NCI-H1930 (cell line): ENCODE measurements around the gene CUL9.

ENCODE experiments used
- DNase-seq, 2 experiments: peaks; one replicate each; lab custom pipeline; 2025; lab: John Stamatoyannopoulos, UW

Gene CUL9

DNA sequence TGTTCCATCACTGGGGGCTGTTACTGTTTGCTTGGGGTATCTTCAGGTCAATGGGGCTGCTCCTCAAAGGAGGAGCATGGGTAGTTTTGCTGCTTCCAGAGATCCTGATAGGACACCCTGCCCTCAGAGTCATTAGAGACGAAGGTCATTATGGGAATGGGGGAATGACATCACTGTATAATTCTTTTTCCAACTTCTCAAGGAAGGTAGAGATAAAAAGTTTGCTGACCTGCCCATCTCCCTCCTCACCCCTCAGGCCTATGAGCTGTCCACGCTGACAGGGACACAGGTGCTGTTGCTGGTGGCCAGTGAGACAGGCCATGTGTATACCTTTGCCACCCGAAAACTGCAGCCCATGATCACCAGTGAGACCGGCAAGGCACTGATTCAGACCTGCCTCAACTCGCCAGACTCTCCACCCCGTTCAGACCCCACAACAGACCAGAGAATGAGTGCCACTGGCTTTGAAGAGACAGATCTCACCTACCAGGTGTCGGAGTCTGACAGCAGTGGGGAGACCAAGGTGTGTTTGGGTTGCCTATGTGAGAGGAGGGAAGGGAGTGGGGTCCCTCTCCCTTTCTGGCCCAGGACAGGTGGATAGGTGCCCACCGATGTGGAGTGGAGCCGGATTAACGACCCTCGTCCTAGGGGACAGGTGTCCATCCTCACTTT lies 8.3 kb upstream of the CUL9 start:
- no peak for DNase-seq

DNA sequence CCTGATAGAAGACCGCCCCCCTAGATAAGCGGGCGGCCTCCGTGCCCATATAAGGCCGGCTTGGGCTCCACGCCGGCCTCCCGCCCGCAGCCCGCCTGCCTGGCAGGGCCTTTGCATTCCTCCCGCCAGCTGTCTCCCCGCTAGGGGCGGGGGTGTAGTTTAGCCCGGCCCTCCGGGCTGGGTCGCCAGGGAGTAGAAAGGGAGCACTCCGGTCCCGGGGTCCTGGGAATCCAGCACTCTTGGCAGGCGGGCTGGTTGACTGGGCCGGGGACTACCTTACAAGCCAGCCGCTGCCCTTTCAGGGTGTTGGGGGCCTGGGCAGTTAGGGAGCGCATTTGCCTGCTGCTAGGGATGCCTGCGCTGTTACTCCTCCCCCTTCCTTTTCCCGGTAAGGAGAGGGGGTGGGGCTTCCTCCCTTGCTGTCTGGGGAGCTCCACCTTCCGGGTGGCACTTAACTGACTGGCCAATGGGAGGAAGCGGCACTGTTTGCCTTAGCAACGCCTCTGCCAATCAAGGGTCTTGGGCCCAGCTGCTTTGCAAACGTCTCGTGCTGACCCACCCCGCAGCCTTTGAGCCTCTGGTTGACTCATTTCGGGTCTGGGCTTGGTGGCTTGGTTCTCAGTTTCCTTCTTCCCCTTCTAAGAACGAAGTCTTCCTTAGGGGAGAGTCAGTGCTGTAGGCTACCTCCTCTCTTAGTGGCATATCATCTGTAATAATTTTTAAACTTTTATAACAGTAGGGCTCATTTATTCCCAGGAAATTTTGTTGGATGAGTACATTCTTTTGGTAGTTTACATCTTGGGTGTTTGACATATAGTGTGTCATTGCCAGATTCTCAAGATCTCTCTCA lies 7.5 kb upstream of the CUL9 start:
- peak; percentile 22 to 55 for DNase-seq

DNA sequence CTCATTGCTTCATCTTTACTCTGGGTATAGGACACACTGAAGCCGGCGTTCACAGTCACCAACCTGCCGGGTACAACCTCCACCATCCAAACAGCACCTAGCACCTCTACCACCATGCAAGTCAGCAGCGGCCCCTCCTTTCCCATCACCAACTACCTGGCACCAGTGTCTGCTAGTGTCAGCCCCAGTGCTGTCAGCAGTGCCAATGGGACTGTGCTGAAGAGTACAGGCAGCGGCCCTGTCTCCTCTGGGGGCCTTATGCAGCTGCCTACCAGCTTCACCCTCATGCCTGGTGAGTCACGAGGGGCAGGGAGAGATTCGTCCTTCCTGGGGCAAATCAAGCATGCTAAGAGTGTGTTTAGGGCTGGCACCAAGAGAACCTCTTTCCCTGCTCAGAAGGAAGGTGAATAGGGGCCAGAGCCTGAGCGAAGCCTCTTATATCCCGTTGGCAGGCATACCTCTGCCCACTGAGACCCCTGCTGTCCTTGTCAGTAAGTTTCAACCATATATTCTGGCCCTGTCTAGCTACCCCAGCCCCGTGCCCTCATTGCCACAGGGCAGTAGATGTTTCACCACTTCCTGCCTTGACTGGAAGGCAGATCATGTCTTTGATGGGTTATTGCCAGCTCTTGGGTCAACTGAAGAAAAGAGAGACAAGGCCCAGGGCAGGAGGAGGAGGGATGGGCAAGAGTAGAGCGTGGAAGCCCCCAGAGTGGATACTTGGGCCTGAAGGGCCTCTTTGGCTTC lies 6.1 kb upstream of the CUL9 start:
- DNase-seq = no peak

DNA sequence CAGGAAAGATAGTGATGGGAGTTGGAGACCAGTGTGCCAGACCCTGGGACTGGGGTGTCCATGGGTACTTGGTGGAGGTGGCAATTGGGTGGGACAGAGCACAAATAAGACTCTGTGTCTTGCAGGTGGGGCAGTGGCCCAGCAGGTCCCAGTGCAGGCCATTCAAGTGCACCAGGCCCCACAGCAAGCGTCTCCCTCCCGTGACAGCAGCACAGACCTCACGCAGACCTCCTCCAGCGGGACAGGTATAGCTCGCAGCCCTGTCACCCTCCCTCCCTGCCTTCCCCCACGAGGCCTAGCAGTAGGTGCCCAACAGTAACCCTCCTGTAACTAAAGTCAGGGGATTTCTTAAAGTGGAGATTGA lies 5.6 kb upstream of the CUL9 start:
- no peak for DNase-seq

DNA sequence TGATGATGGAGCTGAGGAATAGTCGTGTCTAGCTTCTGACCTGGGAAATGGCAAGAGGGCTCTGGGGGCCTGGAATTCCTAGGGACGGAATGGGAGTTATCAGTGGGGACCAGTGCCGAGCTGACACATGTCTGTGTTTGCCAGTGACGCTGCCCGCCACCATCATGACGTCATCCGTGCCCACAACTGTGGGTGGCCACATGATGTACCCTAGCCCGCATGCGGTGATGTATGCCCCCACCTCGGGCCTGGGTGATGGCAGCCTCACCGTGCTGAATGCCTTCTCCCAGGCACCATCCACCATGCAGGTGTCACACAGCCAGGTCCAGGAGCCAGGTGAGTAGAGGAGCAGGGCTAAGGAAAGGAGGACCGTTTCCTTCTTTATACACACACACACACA lies 3.8 kb upstream of the CUL9 start:
- no peak for DNase-seq

DNA sequence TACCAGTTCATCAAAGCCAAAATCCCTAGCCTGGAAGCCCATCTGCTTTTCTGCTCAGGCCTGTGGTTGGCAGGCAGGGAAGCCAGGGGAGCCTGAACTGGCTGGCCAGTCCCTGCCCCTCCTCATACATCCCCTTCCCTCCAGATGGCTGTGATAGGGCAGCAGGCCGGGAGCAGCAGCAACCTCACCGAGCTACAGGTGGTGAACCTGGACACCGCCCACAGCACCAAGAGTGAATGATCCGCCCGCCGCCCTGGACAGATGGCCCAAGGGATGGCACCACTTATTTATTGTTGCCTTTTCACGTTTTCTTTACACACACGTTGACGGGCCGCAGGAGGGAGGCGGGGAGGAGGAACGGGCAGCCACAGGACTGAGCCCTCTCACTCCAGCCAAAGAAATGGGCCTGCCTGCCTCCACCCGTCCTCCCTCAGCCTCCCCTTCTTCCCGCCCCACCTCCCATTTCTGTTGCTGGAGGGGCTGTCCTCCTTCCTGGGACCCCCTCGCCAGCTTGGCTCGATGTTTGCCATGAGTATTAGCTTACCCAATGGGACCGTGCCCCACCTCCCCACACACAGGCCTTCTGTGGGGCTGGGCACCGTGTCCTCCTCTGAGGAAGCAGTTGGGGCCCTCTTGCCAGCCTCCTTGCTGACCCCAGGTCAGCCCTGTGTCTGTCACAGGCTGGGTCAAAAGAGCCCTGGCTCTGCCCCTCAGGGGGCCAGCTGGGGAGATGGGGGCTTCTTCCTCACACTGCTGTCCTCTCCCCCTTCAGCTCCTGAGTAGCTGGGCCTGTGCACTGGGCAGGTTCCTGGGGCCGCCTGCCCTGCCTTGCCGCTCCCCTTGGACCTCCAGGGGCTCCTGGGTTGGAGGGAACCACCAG lies 2.8 kb upstream of the CUL9 start:
- DNase-seq = no peak

DNA sequence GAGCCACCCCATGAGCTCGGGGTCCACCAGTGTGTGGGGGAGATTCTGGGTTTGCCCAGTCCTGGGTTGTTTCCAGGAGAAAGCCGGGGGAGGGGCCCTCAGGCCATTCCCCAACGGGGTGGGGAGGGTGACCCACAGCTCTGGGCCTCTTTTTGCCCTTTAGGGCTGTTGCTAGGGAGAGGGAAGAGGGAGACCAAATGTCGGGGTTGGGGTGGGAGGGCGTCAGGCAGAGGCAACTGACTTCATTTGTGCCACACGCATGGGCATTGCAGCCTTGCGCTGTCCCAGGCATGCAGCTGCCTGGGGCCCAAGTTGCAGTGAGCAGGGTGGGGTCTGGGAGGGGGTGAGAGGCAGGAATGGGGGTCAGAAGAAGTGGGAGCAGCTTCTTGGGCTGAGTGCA lies 1.9 kb upstream of the CUL9 start:
- DNase-seq = no peak

DNA sequence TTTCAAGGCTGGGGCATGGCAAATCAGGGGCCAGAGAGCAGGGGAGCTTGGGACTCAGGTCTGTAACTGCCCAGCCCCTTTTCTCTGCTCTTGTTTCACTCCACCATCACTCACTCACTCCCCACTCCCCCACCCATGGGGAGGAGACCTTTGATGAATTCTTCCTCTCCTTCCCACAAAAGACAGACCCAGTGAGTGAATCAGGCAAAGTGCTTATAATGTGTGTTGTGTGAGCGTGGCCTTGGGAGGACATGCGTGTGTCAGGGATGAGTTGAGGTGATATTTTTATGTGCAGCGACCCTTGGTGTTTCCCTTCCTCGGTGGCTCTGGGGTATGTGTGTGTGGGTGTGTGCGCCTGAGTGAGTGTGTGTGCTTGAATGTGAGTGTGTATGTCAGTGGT lies 1.0 kb upstream of the CUL9 start:
- no peak for DNase-seq

DNA sequence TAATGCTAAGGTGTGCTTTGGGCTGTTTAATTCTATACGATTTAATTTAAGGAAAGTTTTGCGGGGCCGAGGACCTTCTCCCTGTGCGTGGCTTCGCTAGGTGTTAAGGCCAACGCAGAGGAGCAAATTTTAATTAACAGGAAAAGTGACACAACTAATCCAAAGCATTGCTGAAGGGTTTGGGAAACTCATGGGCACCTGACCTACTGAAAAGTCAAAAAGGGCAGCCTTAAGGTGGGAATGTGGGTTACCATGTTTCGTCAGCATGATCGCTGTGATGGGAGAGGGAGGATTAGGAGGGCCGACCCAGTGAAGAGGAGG lies 415 bp upstream of the CUL9 start:
- no peak for DNase-seq

DNA sequence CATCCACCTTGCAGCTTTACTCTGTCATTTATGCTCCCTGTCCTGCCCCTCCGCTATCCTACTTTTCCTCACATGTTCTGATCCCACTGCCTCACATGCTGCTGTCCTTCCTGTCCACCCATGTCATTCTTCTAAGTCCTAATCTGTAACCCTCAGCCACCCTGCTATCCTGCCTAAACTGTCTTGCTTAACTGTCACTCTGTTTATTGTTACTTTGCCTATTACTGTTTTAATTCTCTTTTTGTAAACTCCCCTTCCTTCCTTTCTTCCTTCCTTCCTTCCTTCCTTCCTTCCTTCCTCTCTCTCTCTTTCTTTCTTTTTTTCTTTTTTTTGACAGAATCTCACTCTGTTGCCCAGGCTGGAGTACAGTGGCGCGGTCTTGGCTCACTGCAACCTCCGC lies 1.4 kb downstream of the CUL9 start:
- no peak for DNase-seq

DNA sequence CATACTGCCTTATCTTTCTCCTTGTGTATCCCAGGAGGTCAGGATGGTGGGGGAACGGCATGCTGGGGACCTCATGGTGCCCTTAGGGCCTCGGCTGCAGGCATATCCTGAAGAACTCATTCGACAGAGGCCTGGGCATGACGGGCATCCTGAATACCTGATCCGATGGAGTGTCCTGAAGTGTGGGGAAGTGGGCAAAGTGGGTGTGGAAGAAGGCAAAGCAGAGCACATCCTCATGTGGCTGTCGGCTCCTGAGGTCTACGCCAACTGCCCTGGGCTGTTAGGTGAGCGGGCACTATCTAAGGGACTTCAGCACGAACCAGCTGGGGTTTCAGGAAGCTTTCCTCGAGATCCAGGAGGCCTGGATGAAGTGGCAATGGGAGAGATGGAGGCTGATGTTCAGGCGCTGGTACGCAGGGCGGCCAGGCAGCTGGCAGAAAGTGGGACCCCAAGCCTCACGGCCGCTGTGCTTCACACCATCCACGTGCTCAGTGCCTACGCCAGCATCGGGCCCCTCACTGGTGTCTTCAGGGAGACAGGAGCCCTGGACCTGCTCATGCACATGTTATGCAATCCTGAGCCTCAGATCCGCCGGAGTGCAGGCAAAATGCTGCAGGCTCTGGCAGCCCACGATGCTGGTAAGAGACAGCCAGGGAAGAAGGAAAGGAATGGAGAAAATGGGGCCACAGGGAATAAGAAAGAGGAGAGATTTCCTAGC lies 2.4 kb downstream of the CUL9 start:
- DNase-seq = no peak

DNA sequence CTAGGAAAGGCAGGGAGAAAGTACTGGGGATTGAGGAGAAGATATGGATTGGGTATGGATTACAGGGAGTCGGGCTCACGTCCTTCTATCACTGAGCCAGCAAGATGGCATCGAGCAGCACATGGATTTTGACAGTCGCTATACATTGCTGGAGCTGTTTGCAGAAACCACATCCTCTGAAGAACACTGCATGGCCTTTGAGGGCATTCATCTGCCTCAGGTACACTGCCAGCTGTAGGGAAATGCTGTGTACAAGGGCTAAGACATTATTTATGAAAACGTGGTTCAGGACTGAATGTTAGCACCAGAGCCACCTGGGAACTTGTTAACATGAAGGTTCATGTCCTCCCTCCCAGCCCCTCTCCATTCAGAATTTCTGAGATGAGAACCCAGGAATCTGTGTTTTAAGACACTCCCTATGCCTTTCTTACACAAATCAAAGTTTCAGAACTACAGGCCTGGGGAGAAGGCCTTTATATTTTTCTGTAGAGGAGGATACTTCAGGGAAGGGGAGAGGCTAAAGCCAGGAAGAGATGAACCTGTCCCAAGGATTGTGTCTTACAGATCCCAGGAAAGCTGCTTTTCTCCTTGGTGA lies 3.5 kb downstream of the CUL9 start:
- DNase-seq = no peak

DNA sequence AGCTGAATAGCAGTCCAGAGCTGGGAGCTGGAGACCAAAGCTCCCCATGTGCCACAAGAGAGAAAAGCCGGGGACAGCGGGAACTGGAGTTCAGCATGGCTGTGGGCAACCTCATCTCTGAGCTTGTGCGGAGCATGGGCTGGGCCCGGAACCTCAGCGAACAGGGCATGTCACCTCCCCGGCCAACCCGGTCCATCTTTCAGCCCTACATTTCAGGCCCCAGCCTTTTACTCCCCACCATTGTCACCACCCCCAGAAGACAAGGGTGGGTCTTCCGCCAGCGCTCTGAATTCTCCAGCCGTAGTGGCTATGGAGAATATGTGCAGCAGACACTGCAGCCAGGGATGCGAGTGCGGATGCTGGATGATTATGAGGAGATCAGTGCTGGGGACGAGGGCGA lies 4.0 kb downstream of the CUL9 start:
- DNase-seq = no peak

DNA sequence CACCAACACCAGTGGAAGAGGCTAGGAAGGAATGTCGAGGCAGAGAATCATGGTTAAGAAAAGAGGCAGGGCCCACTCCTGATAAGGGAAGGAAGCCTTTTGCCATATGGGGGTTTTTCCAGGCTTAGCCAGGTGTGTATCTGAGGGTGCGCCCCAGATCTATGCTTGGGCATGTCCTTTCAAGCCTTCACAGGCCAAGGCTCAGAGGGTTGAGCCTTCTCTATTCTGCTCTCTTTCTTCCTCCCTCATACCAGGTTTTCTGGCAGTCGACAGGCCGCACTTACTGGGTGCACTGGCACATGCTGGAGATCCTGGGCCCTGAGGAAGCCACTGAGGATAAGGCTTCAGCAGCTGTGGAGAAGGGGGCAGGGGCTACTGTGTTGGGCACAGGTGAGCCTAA lies 4.7 kb downstream of the CUL9 start:
- no peak for DNase-seq

DNA sequence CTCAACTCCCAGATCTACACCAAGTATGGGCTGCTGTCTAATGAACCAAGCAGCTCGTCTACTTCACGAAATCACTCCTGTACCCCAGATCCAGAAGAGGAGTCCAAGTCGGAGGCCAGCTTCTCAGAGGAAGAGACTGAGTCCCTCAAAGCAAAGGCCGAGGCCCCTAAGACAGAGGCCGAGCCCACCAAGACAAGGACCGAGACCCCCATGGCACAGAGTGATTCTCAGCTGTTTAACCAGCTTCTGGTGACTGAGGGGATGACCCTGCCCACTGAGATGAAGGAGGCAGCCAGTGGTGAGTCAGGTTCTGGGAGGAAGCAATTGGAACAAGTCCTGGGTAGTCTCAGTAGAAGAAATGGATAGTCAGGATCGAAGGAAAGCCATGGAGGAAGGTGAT lies 5.8 kb downstream of the CUL9 start:
- DNase-seq = no peak

DNA sequence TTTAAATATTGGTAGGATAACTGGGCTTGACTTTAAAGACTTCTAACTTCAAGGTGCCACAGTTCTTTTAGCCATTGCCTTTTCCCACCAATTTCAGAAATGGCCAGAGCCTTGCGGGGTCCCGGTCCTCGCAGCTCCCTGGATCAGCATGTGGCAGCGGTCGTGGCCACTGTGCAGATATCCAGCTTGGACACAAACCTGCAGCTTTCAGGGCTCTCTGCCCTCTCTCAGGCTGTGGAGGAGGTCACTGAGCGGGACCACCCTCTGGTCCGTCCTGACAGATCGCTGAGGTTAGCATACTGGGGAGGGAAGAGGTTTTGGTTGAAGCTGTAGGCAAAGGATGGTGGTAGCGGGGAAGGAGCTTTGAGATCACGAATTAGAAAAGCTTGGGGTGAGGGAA lies 6.4 kb downstream of the CUL9 start:
- no peak for DNase-seq

DNA sequence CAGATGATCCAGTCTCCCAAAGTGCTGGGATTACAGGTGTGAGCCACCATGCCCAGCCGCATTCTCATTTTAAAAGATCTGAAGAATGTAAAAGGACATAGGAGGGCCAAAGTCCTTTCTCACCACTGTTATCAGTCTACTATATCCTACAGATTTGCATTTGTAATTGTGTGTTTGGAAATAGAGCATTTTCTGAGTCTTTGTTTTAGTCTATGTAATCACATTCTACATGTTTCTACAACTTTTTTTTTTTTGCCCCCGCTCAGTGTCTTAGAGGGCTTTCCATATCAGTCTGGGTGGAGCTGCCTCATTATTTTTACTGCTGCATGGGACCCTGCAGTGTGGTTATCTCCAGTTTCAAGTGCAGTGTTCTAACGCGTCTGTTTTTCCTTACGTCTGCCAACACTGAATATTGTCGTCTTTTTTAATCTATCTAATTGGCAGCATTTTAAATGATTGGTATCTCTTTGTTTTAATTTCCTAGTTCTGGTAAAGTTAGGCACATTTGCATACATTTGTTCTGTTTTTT lies 7.8 kb downstream of the CUL9 start:
- no peak for DNase-seq

DNA sequence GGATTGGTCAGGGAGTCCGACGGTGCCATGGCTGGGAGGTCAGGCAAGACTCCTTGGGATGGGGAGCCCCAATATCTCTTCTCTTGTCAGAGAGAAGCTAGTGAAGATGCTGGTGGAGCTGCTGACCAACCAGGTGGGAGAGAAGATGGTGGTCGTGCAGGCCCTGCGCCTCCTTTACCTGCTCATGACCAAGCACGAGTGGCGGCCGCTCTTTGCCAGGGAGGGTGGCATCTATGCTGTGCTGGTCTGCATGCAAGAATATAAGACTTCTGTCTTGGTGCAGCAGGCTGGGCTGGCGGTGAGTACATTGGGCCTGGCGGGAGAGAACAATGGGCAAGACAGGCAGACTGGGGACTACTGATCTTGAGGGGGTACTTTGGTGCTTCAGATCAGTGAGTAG lies 10.9 kb downstream of the CUL9 start:
- DNase-seq = no peak

DNA sequence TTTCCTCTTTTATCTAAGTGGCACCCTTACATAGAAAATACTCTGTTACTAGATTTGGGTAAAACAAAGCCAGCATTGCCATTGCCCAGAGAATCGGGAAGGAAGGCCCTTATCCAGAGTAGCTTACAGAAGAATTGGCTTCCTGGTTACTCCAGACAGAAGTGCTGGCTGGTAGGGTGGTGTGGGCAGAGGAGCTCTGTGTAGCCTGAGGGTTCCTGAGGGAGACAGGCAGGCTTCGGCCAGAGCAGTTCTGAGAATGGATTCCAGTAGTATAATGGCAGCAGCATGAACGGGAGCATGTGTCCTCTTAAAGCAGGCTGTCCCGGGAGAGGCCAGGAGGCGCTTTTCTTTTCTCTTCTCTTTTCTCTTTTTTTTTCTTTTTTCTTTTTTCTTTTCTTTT lies 11.9 kb downstream of the CUL9 start:
- DNase-seq = no peak

DNA sequence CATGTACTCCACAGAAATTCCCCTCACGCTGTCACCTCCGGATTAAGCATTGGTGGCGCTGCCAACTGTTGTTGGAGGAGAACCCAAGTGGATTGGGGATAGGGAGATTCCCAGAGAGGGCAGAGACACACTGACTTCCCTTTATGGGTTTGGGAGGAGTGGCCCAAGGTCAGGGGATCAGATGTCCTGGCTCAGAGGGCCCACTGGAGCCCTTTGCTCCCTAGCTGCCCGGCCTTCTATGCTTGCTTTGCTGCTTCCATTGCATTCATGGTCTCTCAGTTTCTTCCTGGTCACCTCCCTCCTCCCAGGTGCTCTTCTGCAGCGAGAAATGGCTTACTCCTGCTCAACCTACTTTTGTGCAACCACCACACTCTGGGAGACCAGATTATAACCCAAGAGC lies 14.3 kb downstream of the CUL9 start:
- no peak for DNase-seq

DNA sequence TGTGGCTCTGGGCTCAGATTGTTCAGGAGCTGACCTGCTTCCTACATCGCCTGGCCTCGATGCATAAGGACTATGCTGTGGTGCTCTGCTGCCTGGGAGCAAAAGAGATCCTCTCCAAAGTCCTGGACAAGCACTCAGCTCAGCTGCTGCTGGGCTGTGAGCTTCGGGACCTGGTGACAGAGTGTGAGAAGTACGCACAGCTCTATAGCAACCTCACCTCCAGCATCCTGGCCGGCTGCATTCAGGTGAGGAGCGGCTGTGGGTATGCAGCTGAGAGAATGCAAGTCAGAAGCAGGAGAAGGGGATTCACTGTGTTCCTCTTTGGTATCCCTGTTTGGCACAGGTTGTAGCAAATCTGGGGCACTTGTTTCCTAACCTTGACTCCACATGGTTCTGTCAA lies 17.9 kb downstream of the CUL9 start:
- no peak for DNase-seq
